ENCODE measurements around the gene CD58.
"Not testable (repeated sequence)": the region's sequence is repeated elsewhere in the genome, so short reads cannot be mapped to it uniquely, and the experiment has no call there.

CD58 gene

GRCh38 chr1:116569776-116570357 lies 959 bp downstream of the CD58 start:
- DNase-seq, result no peak

GRCh38 chr1:116569381-116569670 lies 1.5 kb downstream of the CD58 start:
- no peak for DNase-seq

- no peak for DNase-seq
Measured at GRCh38 chr1:116568662-116569380, 2.0 kb downstream of the CD58 start.

GRCh38 chr1:116567790-116568661 lies 2.8 kb downstream of the CD58 start:
- DNase-seq, result no peak

- no peak for DNase-seq
Measured at GRCh38 chr1:116565222-116565621, 5.6 kb downstream of the CD58 start.

GRCh38 chr1:116564426-116564825 lies 6.4 kb downstream of the CD58 start:
- no peak for DNase-seq

- DNase-seq, result not testable (repeated sequence)
Measured at GRCh38 chr1:116562465-116562864, 8.4 kb downstream of the CD58 start.

- DNase-seq, result no peak
Measured at GRCh38 chr1:116561563-116561962, 9.3 kb downstream of the CD58 start.

GRCh38 chr1:116560704-116561490 lies 9.9 kb downstream of the CD58 start:
- no peak for DNase-seq

- no peak for DNase-seq
Measured at GRCh38 chr1:116559304-116559761, 11.5 kb downstream of the CD58 start.

GRCh38 chr1:116558571-116558970 lies 12.3 kb downstream of the CD58 start:
- DNase-seq, result no peak

- DNase-seq, result no peak
Measured at GRCh38 chr1:116558140-116558549, 12.7 kb downstream of the CD58 start.

GRCh38 chr1:116557323-116557878 lies 13.4 kb downstream of the CD58 start:
- DNase-seq, result no peak

- no peak for DNase-seq
Measured at GRCh38 chr1:116556289-116557006, 14.4 kb downstream of the CD58 start.

- no peak for DNase-seq
Measured at GRCh38 chr1:116554924-116555323, 15.9 kb downstream of the CD58 start.

- no peak for DNase-seq
Measured at GRCh38 chr1:116553386-116554115, 17.3 kb downstream of the CD58 start.

GRCh38 chr1:116546354-116546977 lies 24.4 kb downstream of the CD58 start:
- DNase-seq, result no peak

- DNase-seq, result no peak
Measured at GRCh38 chr1:116545359-116545705, 25.5 kb downstream of the CD58 start.

- no peak for DNase-seq
Measured at GRCh38 chr1:116544588-116545358, 26.1 kb downstream of the CD58 start.

GRCh38 chr1:116540088-116540487 lies 30.7 kb downstream of the CD58 start:
- DNase-seq, result no peak

Data from effector CD8-positive, alpha-beta T cell (primary cell).